ENCODE measurements around the gene SLBP. TPM values are rescaled to one million over a fixed set of nuclear protein-coding genes. Genes with fewer than 3 reads are reported as not detected.

The SLBP gene
- total and polyA plus RNA-seq, 2 of the 8 experiments (the other 6 are each of a cell fraction or from before 2014, with no cell fraction given) = 44.1 to 49.0 TPM

- H2AK5ac ChIP-seq (ENCODE audit: low read depth, low read length) = no peak overlapping the region
- WGBS, 2 experiments (ENCODE audit: extremely low coverage in 1 of 2, insufficient coverage in 1 of 2, insufficient read length in 1 of 2, insufficient replicate concordance in 2 of 2, low coverage in 1 of 2, low lambda C conversion rate in 2 of 2, missing lambda C conversion rate in 1 of 2) = 94% methylated on average over 5 of the region's 5 CpGs; no CpG with 5 or more reads in 1 of the 2 experiments
- H4K8ac ChIP-seq (ENCODE audit: extremely low read depth, insufficient read depth, low read length) = no peak overlapping the region
- no peaks in the 10 kb centered on the region for H3K27me3 ChIP-seq (replicated peaks in 1 of 4; ENCODE audit: control insufficient read depth in 3 of 4, extremely low read depth in 1 of 4, insufficient read depth in 3 of 4, low read length in 3 of 4)
- H2BK12ac ChIP-seq (ENCODE audit: low read depth, low read length) = no peak overlapping the region
- no peak overlapping the region for H3K4ac ChIP-seq (replicated peaks; ENCODE audit: insufficient read length, low read depth, low read length)
- FAIRE-seq (no peak), DNase-seq (ENCODE audit: low read depth in 1 of 2, low spot score in 2 of 2) (no peak)
- no peak overlapping the region for H3K27ac ChIP-seq (ENCODE audit: low read depth, low read length)
- no peaks in the 10 kb centered on the region for H3K23me2 ChIP-seq (ENCODE audit: low read depth, low read length)
- H3K36me3 ChIP-seq (ENCODE audit: control insufficient read depth in 2 of 4, insufficient read depth in 4 of 4, low read length in 3 of 4) = peaks cover 15 to 60% (median 40%) of the 10 kb centered on the region in 4 experiments
- no peak overlapping the region for H2BK5ac ChIP-seq (ENCODE audit: low read depth, low read length)
- H2BK120ac ChIP-seq (replicated peaks; ENCODE audit: low read depth, low read length) = no peak overlapping the region
- H3K79me1 ChIP-seq (ENCODE audit: low read depth, low read length) = no peaks in the 10 kb centered on the region
- no peak overlapping the region for H4K5ac ChIP-seq (ENCODE audit: insufficient read length, low read depth, low read length)
- no peak overlapping the region for H3K9ac ChIP-seq (replicated peaks in 1 of 4; ENCODE audit: extremely low read depth in 1 of 4, low read depth in 3 of 4, low read length in 3 of 4)
- no peaks in the 10 kb centered on the region for H3K9me3 ChIP-seq (ENCODE audit: insufficient read depth in 2 of 2, low read depth in 1 of 2, low read length in 1 of 2)
- peaks cover 5 to 12% of the 10 kb centered on the region in 2 experiments for H4K20me1 ChIP-seq (replicated peaks in 1 of 2; ENCODE audit: control insufficient read depth in 1 of 2, insufficient read depth in 2 of 2, low read length in 2 of 2)
- no peak overlapping the region for H3K4me3 ChIP-seq (ENCODE audit: extremely low read depth in 1 of 4, insufficient read depth in 2 of 4, low read depth in 3 of 4, low read length in 4 of 4)
- no peak overlapping the region for H3K56ac ChIP-seq (replicated peaks; ENCODE audit: insufficient read length, low read depth, low read length)
- CTCF ChIA-PET (ENCODE audit: partially characterized antibody) = interaction anchor here (1.9 to 22.9 kb wide), 4 partner anchors 10 to 52 kb away, joined by 4 to 326 read pairs (median 62); partner anchors contain the start of genes FAM53A, TACC3 and TMEM129
- H3K4me2 ChIP-seq (ENCODE audit: insufficient read depth in 1 of 2, low read depth in 2 of 2, low read length in 2 of 2) = no peak overlapping the region
- TF ChIP-seq, protein P1, sequence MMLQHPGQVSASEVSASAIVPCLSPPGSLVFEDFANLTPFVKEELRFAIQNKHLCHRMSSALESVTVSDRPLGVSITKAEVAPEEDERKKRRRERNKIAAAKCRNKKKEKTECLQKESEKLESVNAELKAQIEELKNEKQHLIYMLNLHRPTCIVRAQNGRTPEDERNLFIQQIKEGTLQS (IDR thresholded peaks at IDR 0.05; ENCODE audit: insufficient read depth, low read depth, low read length) = no peak
- TF ChIP-seq CBX8 (IDR thresholded peaks at IDR 0.05; ENCODE audit: borderline replicate concordance, low read depth, low read length) = no peak
- TF ChIP-seq SUZ12 (IDR thresholded peaks at IDR 0.05; ENCODE audit: low read length) = no peak
- TF ChIP-seq KDM5A (IDR thresholded peaks at IDR 0.05; ENCODE audit: low read length) = no peak
- TF ChIP-seq EGR1 (IDR thresholded peaks at IDR 0.05; ENCODE audit: borderline replicate concordance, low read depth, low read length) = no peak
- TF ChIP-seq RAD21 (IDR thresholded peaks at IDR 0.05 in 1 of 2, conservative IDR thresholded peaks at IDR 0.05 in 1 of 2; ENCODE audit: low read depth in 2 of 2, low read length in 2 of 2) = no peak
- TF ChIP-seq SRF (IDR thresholded peaks at IDR 0.05; ENCODE audit: low read depth, low read length) = no peak
- TF ChIP-seq KDM1A (IDR thresholded peaks at IDR 0.05; ENCODE audit: borderline replicate concordance, low read length) = no peak
- no peak for TF ChIP-seq SAP30 (IDR thresholded peaks at IDR 0.05; ENCODE audit: insufficient read depth, insufficient replicate concordance, low read length)
- no peak overlapping the region for H4K91ac ChIP-seq (replicated peaks; ENCODE audit: insufficient read length, low read length)
- H3K4me1 ChIP-seq (replicated peaks in 1 of 4; ENCODE audit: control insufficient read depth in 3 of 4, insufficient read depth in 4 of 4, low read length in 3 of 4) = no peaks in the 10 kb centered on the region
- POLR2A ChIA-PET (ENCODE audit: partially characterized antibody) = interaction anchor here (1.6 to 1.7 kb wide), 2 partner anchors 8 to 17 kb away, joined by 4 read pairs; partner anchors contain the start of gene SLBP
- H3K18ac ChIP-seq (ENCODE audit: extremely low read depth, low read length) = no peak overlapping the region
- no peaks in the 10 kb centered on the region for H3K79me2 ChIP-seq (ENCODE audit: control insufficient read depth in 1 of 2, insufficient read depth in 2 of 2, low read length in 2 of 2)
- H3K23ac ChIP-seq (ENCODE audit: insufficient read length) = no peak overlapping the region
- no peak overlapping the region for H2AFZ ChIP-seq (ENCODE audit: low read length)
- H3K14ac ChIP-seq (ENCODE audit: insufficient read length) = no peak overlapping the region
- H2BK15ac ChIP-seq (ENCODE audit: low read length) = no peak overlapping the region
- H2BK20ac ChIP-seq (ENCODE audit: low read length) = no peak overlapping the region
These were observed 16.2 kb downstream of the SLBP start for GRCh38 chr4:1695913-1696312.

All from H1 (cell line).